IPS-20b (cell line): ENCODE data around the gene TLL2.

Experiments used
- H3K27ac ChIP-seq: one replicate; pipeline ENCODE4 v1.5.1; 2013; ENCODE audit warnings: low read length
- H3K27me3 ChIP-seq: 2 replicates; pipeline ENCODE4 v1.6.1; 2013; ENCODE audit warnings: mild to moderate bottlenecking, low read length, inconsistent platforms; ENCODE audit not compliant: insufficient read depth
- H3K36me3 ChIP-seq: 2 replicates; pipeline ENCODE4 v1.6.1; 2013; ENCODE audit warnings: low read depth, mild to moderate bottlenecking, inconsistent platforms, low read length, moderate library complexity; ENCODE audit not compliant: insufficient read depth
- H3K4me1 ChIP-seq: 2 replicates; pipeline ENCODE4 v1.6.1; 2013; ENCODE audit warnings: mild to moderate bottlenecking, control low read depth, inconsistent platforms, low read length, moderate library complexity; ENCODE audit not compliant: insufficient read depth
- H3K4me3 ChIP-seq: 2 replicates; pipeline ENCODE4 v1.5.1; 2013; ENCODE audit warnings: mild to moderate bottlenecking, low read length, inconsistent platforms
- H3K9ac ChIP-seq: 2 replicates; pipeline ENCODE4 v1.6.1; 2013; ENCODE audit warnings: low read depth, mild to moderate bottlenecking, inconsistent platforms, low read length, moderate library complexity
- H3K9me3 ChIP-seq: 2 replicates; pipeline ENCODE4 v1.6.1; 2013; ENCODE audit warnings: mild to moderate bottlenecking, low read depth, low read length, inconsistent platforms; ENCODE audit not compliant: insufficient read depth

Gene TLL2

GRCh38 chr10:96401036-96401435 is 112.7 kb downstream of the TLL2 start:
- peaks cover 7% of the 10 kb centered on the region; the same call in 1 of the 2 replicates for H3K4me1 ChIP-seq
- no peaks in the 10 kb centered on the region for H3K36me3 ChIP-seq
- no peak overlapping the region for H3K4me3 ChIP-seq
- no peak overlapping the region for H3K27ac ChIP-seq
- no peaks in the 10 kb centered on the region; the same call in 1 of the 2 replicates for H3K27me3 ChIP-seq
- H3K9me3 ChIP-seq = no peaks in the 10 kb centered on the region
- H3K9ac ChIP-seq = no peak overlapping the region

GRCh38 chr10:96400465-96400864 is 113.3 kb downstream of the TLL2 start:
- Histone ChIP-seq H3K36me3 (no peaks in the 10 kb centered on the region), H3K9ac (no peak overlapping the region), H3K4me1 (peaks cover 7% of the 10 kb centered on the region; the same call in 1 of the 2 replicates), H3K27me3 (no peaks in the 10 kb centered on the region; the same call in 1 of the 2 replicates), H3K27ac (no peak overlapping the region), H3K4me3 (no peak overlapping the region), H3K9me3 (no peaks in the 10 kb centered on the region)

GRCh38 chr10:96397902-96398301 is 115.8 kb downstream of the TLL2 start:
- Histone ChIP-seq H3K36me3 (no peaks in the 10 kb centered on the region), H3K9ac (no peak overlapping the region), H3K9me3 (no peaks in the 10 kb centered on the region), H3K27ac (no peak overlapping the region), H3K4me3 (no peak overlapping the region), H3K27me3 (no peaks in the 10 kb centered on the region; the same call in 1 of the 2 replicates), H3K4me1 (peaks cover 7% of the 10 kb centered on the region; the same call in 1 of the 2 replicates)

- peak overlapping the region; percentile 51; the same call in 1 of the 2 replicates for H3K4me3 ChIP-seq
Observed at GRCh38 chr10:96395931-96396877, 117.5 kb downstream of the TLL2 start.

GRCh38 chr10:96390460-96390864 is 123.3 kb downstream of the TLL2 start:
- H3K27me3 ChIP-seq = no peaks in the 10 kb centered on the region

More at GRCh38 chr10:96395931-96396877, 117.5 kb downstream of the TLL2 start:
- Histone ChIP-seq H3K36me3 (no peaks in the 10 kb centered on the region), H3K27me3 (no peaks in the 10 kb centered on the region; the same call in 1 of the 2 replicates), H3K4me1 (peaks cover 4% of the 10 kb centered on the region; the same call in 1 of the 2 replicates), H3K9me3 (no peaks in the 10 kb centered on the region), H3K9ac (no peak overlapping the region), H3K27ac (no peak overlapping the region)

GRCh38 chr10:96389785-96390184 is 123.9 kb downstream of the TLL2 start:
- no peaks in the 10 kb centered on the region for H3K36me3 ChIP-seq
- no peak overlapping the region for H3K9ac ChIP-seq

More at GRCh38 chr10:96390460-96390864, 123.3 kb downstream of the TLL2 start:
- Histone ChIP-seq H3K27ac (no peak overlapping the region), H3K4me3 (no peak overlapping the region), H3K9ac (no peak overlapping the region), H3K9me3 (no peaks in the 10 kb centered on the region), H3K4me1 (no peaks in the 10 kb centered on the region), H3K36me3 (no peaks in the 10 kb centered on the region)

GRCh38 chr10:96387601-96388000 is 126.1 kb downstream of the TLL2 start:
- Histone ChIP-seq H3K9me3 (no peaks in the 10 kb centered on the region), H3K9ac (no peak overlapping the region), H3K27me3 (no peaks in the 10 kb centered on the region), H3K4me3 (no peak overlapping the region), H3K36me3 (no peaks in the 10 kb centered on the region), H3K27ac (no peak overlapping the region), H3K4me1 (no peaks in the 10 kb centered on the region)

More at GRCh38 chr10:96389785-96390184, 123.9 kb downstream of the TLL2 start:
- H3K27me3 ChIP-seq = no peaks in the 10 kb centered on the region
- no peaks in the 10 kb centered on the region for H3K9me3 ChIP-seq
- no peak overlapping the region for H3K4me3 ChIP-seq
- no peaks in the 10 kb centered on the region for H3K4me1 ChIP-seq
- H3K27ac ChIP-seq = no peak overlapping the region

GRCh38 chr10:96387161-96387560 is 126.6 kb downstream of the TLL2 start:
- no peaks in the 10 kb centered on the region for H3K4me1 ChIP-seq
- no peaks in the 10 kb centered on the region for H3K27me3 ChIP-seq
- H3K36me3 ChIP-seq = no peaks in the 10 kb centered on the region
- H3K9me3 ChIP-seq = no peaks in the 10 kb centered on the region
- H3K27ac ChIP-seq = no peak overlapping the region
- H3K9ac ChIP-seq = no peak overlapping the region
- H3K4me3 ChIP-seq = no peak overlapping the region

- Histone ChIP-seq H3K9me3 (no peaks in the 10 kb centered on the region), H3K27ac (no peak overlapping the region), H3K9ac (no peak overlapping the region), H3K36me3 (no peaks in the 10 kb centered on the region), H3K27me3 (no peaks in the 10 kb centered on the region), H3K4me1 (no peaks in the 10 kb centered on the region), H3K4me3 (no peak overlapping the region)
Observed at GRCh38 chr10:96384506-96384905, 129.2 kb downstream of the TLL2 start.

GRCh38 chr10:96380821-96381220 is 132.9 kb downstream of the TLL2 start:
- H3K4me1 ChIP-seq = no peaks in the 10 kb centered on the region
- no peak overlapping the region for H3K4me3 ChIP-seq
- H3K27ac ChIP-seq = no peak overlapping the region
- no peaks in the 10 kb centered on the region for H3K27me3 ChIP-seq
- H3K36me3 ChIP-seq = no peaks in the 10 kb centered on the region
- H3K9me3 ChIP-seq = no peaks in the 10 kb centered on the region
- H3K9ac ChIP-seq = no peak overlapping the region

GRCh38 chr10:96379758-96380157 is 134.0 kb downstream of the TLL2 start:
- peaks cover 4% of the 10 kb centered on the region; the same call in 1 of the 2 replicates for H3K27me3 ChIP-seq
- H3K27ac ChIP-seq = no peak overlapping the region
- H3K36me3 ChIP-seq = no peaks in the 10 kb centered on the region
- no peaks in the 10 kb centered on the region for H3K9me3 ChIP-seq
- H3K4me1 ChIP-seq = no peaks in the 10 kb centered on the region; the same call in 1 of the 2 replicates
- H3K9ac ChIP-seq = no peak overlapping the region
- H3K4me3 ChIP-seq = no peak overlapping the region

- Histone ChIP-seq H3K27ac (no peak overlapping the region), H3K36me3 (no peaks in the 10 kb centered on the region), H3K9me3 (no peaks in the 10 kb centered on the region), H3K9ac (no peak overlapping the region), H3K4me1 (no peaks in the 10 kb centered on the region; the same call in 1 of the 2 replicates), H3K27me3 (peaks cover 14% of the 10 kb centered on the region), H3K4me3 (no peak overlapping the region)
Observed at GRCh38 chr10:96378741-96379140, 135.0 kb downstream of the TLL2 start.
